GM12874 (cell line): ENCODE data around the gene SLBP.

Experiments used
- CTCF ChIP-seq: IDR thresholded peaks from 2 replicates; pipeline ENCODE4 v1.5.1; 2011; ENCODE audit warnings: low read depth, mild to moderate bottlenecking, control low read depth, low read length, moderate library complexity; ENCODE audit not compliant: insufficient read depth

SLBP gene

GRCh38 chr4:1663549-1663948 lies 48.6 kb downstream of the SLBP start:
- TF ChIP-seq CTCF: no peak

- no peak for TF ChIP-seq CTCF
These were observed 50.4 kb downstream of the SLBP start for GRCh38 chr4:1661695-1662094.

GRCh38 chr4:1660948-1661677 lies 51.0 kb downstream of the SLBP start:
- no peak for TF ChIP-seq CTCF

GRCh38 chr4:1659104-1660043 lies 52.7 kb downstream of the SLBP start:
- TF ChIP-seq CTCF: no peak

GRCh38 chr4:1658581-1658980 lies 53.5 kb downstream of the SLBP start:
- TF ChIP-seq CTCF: no peak

GRCh38 chr4:1658146-1658545 lies 54.0 kb downstream of the SLBP start:
- TF ChIP-seq CTCF: no peak

- no peak for TF ChIP-seq CTCF
These were observed 55.1 kb downstream of the SLBP start for GRCh38 chr4:1656986-1657385.
